H9 (cell line): ENCODE measurements around the gene IGFBP5. TPM values are rescaled to one million over a fixed set of nuclear protein-coding genes. Genes with fewer than 3 reads are reported as not detected.

Experiments
- DNase-seq: peaks from one replicate; pipeline ENCODE4 v3.0.0-alpha.2; 2017
- H2AFZ ChIP-seq: one replicate; pipeline ENCODE4 v1.6.1; 2013; ENCODE audit warnings: mild to moderate bottlenecking, low read length, control low read depth, moderate library complexity
- H2AK5ac ChIP-seq: 2 replicates; pipeline ENCODE4 v1.6.1; 2013; ENCODE audit warnings: low read length, control low read depth, mixed read lengths; ENCODE audit not compliant: insufficient read length
- H2BK120ac ChIP-seq: one replicate; pipeline ENCODE4 v1.6.1; 2013; ENCODE audit warnings: low read depth, mild to moderate bottlenecking, low read length, control low read depth, inconsistent platforms; ENCODE audit not compliant: poor library complexity, severe bottlenecking
- H2BK12ac ChIP-seq: 2 replicates; pipeline ENCODE4 v1.6.1; 2013; ENCODE audit warnings: low read length, control low read depth, mixed read lengths, low read depth; ENCODE audit not compliant: insufficient read length
- H2BK15ac ChIP-seq: 2 replicates; pipeline ENCODE4 v1.6.1; 2013; ENCODE audit warnings: low read depth, low read length, control low read depth
- H2BK20ac ChIP-seq: one replicate; pipeline ENCODE4 v1.6.1; 2013; ENCODE audit warnings: low read depth, mild to moderate bottlenecking, low read length, control low read depth, inconsistent platforms; ENCODE audit not compliant: poor library complexity, severe bottlenecking
- H2BK5ac ChIP-seq: 2 replicates; pipeline ENCODE4 v1.6.1; 2013; ENCODE audit warnings: low read length, control low read depth, mixed read lengths; ENCODE audit not compliant: insufficient read length
- H3K14ac ChIP-seq: 2 replicates; pipeline ENCODE4 v1.6.1; 2013; ENCODE audit warnings: low read length, control low read depth; ENCODE audit not compliant: insufficient read depth
- H3K18ac ChIP-seq: 2 replicates; pipeline ENCODE4 v1.6.1; 2013; ENCODE audit warnings: low read depth, mild to moderate bottlenecking, mixed read lengths, low read length, control low read depth; ENCODE audit not compliant: insufficient read length
- H3K23ac ChIP-seq: 2 replicates; pipeline ENCODE4 v1.6.1; 2013; ENCODE audit warnings: low read length, control low read depth, mixed read lengths, low read depth; ENCODE audit not compliant: insufficient read length
- H3K23me2 ChIP-seq: 2 replicates; pipeline ENCODE4 v1.6.1; 2013; ENCODE audit warnings: low read depth, mild to moderate bottlenecking, mixed read lengths, low read length, control low read depth; ENCODE audit not compliant: insufficient read length, poor library complexity, severe bottlenecking
- H3K27ac ChIP-seq: 2 replicates; pipeline ENCODE4 v1.5.1; 2013; ENCODE audit warnings: low read length, control low read depth, mixed read lengths, low read depth; ENCODE audit not compliant: insufficient read length
- H3K27me3 ChIP-seq: 2 replicates; pipeline ENCODE4 v1.6.1; 2013; ENCODE audit warnings: low read length, control low read depth, inconsistent platforms; ENCODE audit not compliant: insufficient read depth
- H3K4ac ChIP-seq: 2 replicates; pipeline ENCODE4 v1.6.1; 2013; ENCODE audit warnings: low read depth, mild to moderate bottlenecking, control low read depth, inconsistent platforms, low read length, moderate library complexity
- H3K4me1 ChIP-seq: 2 replicates; pipeline ENCODE4 v1.6.1; 2013; ENCODE audit warnings: low read length, control low read depth, inconsistent platforms; ENCODE audit not compliant: insufficient read depth
- H3K4me2 ChIP-seq: 2 replicates; pipeline ENCODE4 v1.6.1; 2013; ENCODE audit warnings: low read length, control low read depth, mixed read lengths; ENCODE audit not compliant: insufficient read length, insufficient read depth
- H3K56ac ChIP-seq: 2 replicates; pipeline ENCODE4 v1.6.1; 2013; ENCODE audit warnings: low read depth, mild to moderate bottlenecking, mixed read lengths, low read length, control low read depth; ENCODE audit not compliant: insufficient read length
- H3K79me1 ChIP-seq: 2 replicates; pipeline ENCODE4 v1.6.1; 2013; ENCODE audit warnings: low read depth, mild to moderate bottlenecking, moderate library complexity, low read length, control low read depth, inconsistent platforms; ENCODE audit not compliant: insufficient read depth, poor library complexity, severe bottlenecking
- H3K79me2 ChIP-seq: 2 replicates; pipeline ENCODE4 v1.6.1; 2013; ENCODE audit warnings: low read length, control low read depth, inconsistent platforms; ENCODE audit not compliant: insufficient read depth
- H3K9ac ChIP-seq: 2 replicates; pipeline ENCODE4 v1.6.1; 2013; ENCODE audit warnings: low read length, control low read depth, mixed read lengths; ENCODE audit not compliant: insufficient read length; ENCODE audit errors: extremely low read depth
- H3K9me3 ChIP-seq: one replicate; pipeline ENCODE4 v1.6.1; 2013; ENCODE audit warnings: low read depth, low read length, inconsistent platforms; ENCODE audit not compliant: control insufficient read depth
- H3T11ph ChIP-seq: one replicate; pipeline ENCODE4 v1.6.1; 2013; ENCODE audit warnings: mild to moderate bottlenecking, low read length, control low read depth, inconsistent platforms
- H4K20me1 ChIP-seq: one replicate; pipeline ENCODE4 v1.6.1; 2013; ENCODE audit not compliant: control insufficient read depth, insufficient read length, insufficient read depth
- H4K5ac ChIP-seq: 2 replicates; pipeline ENCODE4 v1.6.1; 2013; ENCODE audit warnings: low read depth, mild to moderate bottlenecking, mixed read lengths, low read length, control low read depth; ENCODE audit not compliant: insufficient read length
- H4K8ac ChIP-seq: replicated peaks from 2 replicates; pipeline ENCODE4 v1.6.1; 2013; ENCODE audit warnings: low read length, control low read depth, mixed read lengths, low read depth; ENCODE audit not compliant: insufficient read length
- H4K91ac ChIP-seq: 2 replicates; pipeline ENCODE4 v1.6.1; 2013; ENCODE audit warnings: low read depth, mild to moderate bottlenecking, moderate library complexity, mixed read lengths, low read length, control low read depth; ENCODE audit not compliant: insufficient read length
- H3K27ac Mint-ChIP-seq, 3 experiments: 2 replicates in 2 of 3; 3 replicates in 1 of 3; pipeline ENCODE4 v1.8.0; 2020 to 2021; ENCODE audit warnings: mixed read lengths in 3 of 3, mild to moderate bottlenecking in 1 of 3, moderate library complexity in 1 of 3
- H3K27me3 Mint-ChIP-seq: 2 replicates; pipeline ENCODE4 v1.8.0; 2021; ENCODE audit warnings: low read depth, mild to moderate bottlenecking, moderate library complexity, mixed read lengths
- H3K36me3 Mint-ChIP-seq, 3 experiments: 2 replicates in 2 of 3; 3 replicates in 1 of 3; pipeline ENCODE4 v1.8.0; 2020 to 2021; ENCODE audit warnings: low read depth in 3 of 3, mixed read lengths in 3 of 3; ENCODE audit not compliant: insufficient read depth in 1 of 3
- H3K4me1 Mint-ChIP-seq, 2 experiments: 2 replicates each; pipeline ENCODE4 v1.8.0; 2020; ENCODE audit warnings: mixed read lengths in 2 of 2
- H3K4me3 Mint-ChIP-seq, 2 experiments: 2 replicates in 1 of 2; 3 replicates in 1 of 2; pipeline ENCODE4 v1.8.0; 2020 to 2021; ENCODE audit warnings: mild to moderate bottlenecking in 2 of 2, mixed read lengths in 2 of 2, moderate library complexity in 1 of 2
- H3K9me3 Mint-ChIP-seq, 2 experiments: 2 replicates in 1 of 2; 3 replicates in 1 of 2; pipeline ENCODE4 v1.8.0; 2020; ENCODE audit warnings: mild to moderate bottlenecking in 2 of 2, mixed read lengths in 2 of 2, moderate library complexity in 1 of 2
- CTCF ChIP-seq: fragments of 200-600 bp; sonication (generic); conservative IDR thresholded peaks from 3 replicates; pipeline ENCODE4 v1.8.0; 2021; ENCODE audit warnings: antibody characterized with exemption, mild to moderate bottlenecking
- WGBS: extraction: QIAGEN DNeasy Blood & Tissue Kit; methylation state at CpG from one replicate; pipeline ENCODE4 v1.1.7; 2013; ENCODE audit warnings: missing lambda C conversion rate, low lambda C conversion rate, mixed read lengths; ENCODE audit not compliant: insufficient read length; ENCODE audit errors: extremely low coverage; 5-methylcytosine and 5-hydroxymethylcytosine counted together
- total RNA-seq: library from RNA; stranded (reverse); gene quantifications from 2 replicates; pipeline ENCODE4 v1.2.1, GENCODE V29; 2021

Gene IGFBP5
- total RNA-seq, 1 experiment from 2014 or later = 0.90 TPM

DNA sequence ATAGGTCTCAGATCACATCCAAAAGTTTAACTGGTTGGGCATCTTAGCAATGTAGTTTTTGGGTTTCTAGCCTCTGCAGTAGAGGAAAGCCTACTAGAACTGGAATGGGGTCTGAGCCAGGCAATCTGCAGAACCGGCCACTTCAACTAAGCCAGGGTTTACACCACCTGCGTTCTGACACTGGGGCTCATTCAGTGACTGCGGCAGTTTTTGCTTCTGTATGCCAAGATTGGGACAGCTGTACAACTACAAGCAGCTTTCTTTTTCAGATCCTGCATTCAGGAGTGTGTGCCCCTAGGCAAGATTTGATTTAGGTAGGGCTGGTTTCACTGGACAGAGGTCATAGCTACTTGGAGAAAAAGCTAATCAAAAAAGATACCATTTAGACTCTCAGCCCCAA, 43.7 kb upstream of the IGFBP5 start:
- Mint-ChIP-seq H3K4me1 (peaks cover 18 to 19% of the 10 kb centered on the region in 2 experiments), H3K27me3 (no peaks in the 10 kb centered on the region; the same call in 1 of the 2 replicates), H3K27ac (no peak overlapping the region), H3K36me3 (no peaks in the 10 kb centered on the region; a peak in 1 of 7 replicates), H3K4me3 (no peak overlapping the region), H3K9me3 (no peaks in the 10 kb centered on the region; a peak in 1 of 5 replicates)
- no peak overlapping the region for H2AK5ac ChIP-seq
- no peak overlapping the region for H3K23ac ChIP-seq
- H2BK20ac ChIP-seq = no peak overlapping the region
- H3K23me2 ChIP-seq = no peaks in the 10 kb centered on the region
- H2AFZ ChIP-seq = no peak overlapping the region
- H3K18ac ChIP-seq = no peak overlapping the region
- no peak overlapping the region for H3K27ac ChIP-seq
- H3T11ph ChIP-seq = no peak overlapping the region
- TF ChIP-seq CTCF = no peak
- no peak overlapping the region for H2BK15ac ChIP-seq
- H3K27me3 ChIP-seq = no peaks in the 10 kb centered on the region
- H4K20me1 ChIP-seq = peaks cover 6% of the 10 kb centered on the region
- no peak overlapping the region for H2BK120ac ChIP-seq
- H4K8ac ChIP-seq = no peak overlapping the region
- no peak overlapping the region for H4K91ac ChIP-seq
- no peak overlapping the region for H2BK12ac ChIP-seq
- no peak overlapping the region for H3K4ac ChIP-seq
- no peak overlapping the region for H3K9ac ChIP-seq
- no peak overlapping the region for H3K4me2 ChIP-seq
- no peak overlapping the region for H3K56ac ChIP-seq
- no peaks in the 10 kb centered on the region for H3K79me2 ChIP-seq
- no peak overlapping the region for H3K14ac ChIP-seq
- no CpG with 5 or more reads among the region's 3 CpGs for WGBS
- no peak for DNase-seq
- H3K79me1 ChIP-seq = no peaks in the 10 kb centered on the region
- H4K5ac ChIP-seq = no peak overlapping the region
- no peak overlapping the region for H2BK5ac ChIP-seq
- no peaks in the 10 kb centered on the region for H3K9me3 ChIP-seq
- no peaks in the 10 kb centered on the region for H3K4me1 ChIP-seq
